Spleen (tissue), 10 donors: ENCODE data around the gene CLDN12. TPM values are rescaled to one million over a fixed set of nuclear protein-coding genes. Genes with fewer than 3 reads are reported as not detected.

Experiments used
- polyA plus RNA-seq, 3 donors: library from polyadenylated mRNA; stranded (reverse); fragments of 200-250 nt; gene quantifications; one replicate each; pipeline ENCODE4 v1.2.1, GENCODE V29; 2013
- total RNA-seq, 7 donors: library from RNA; depleted of rRNA in 3 of 7; stranded (reverse); fragments of >200 nt in 3 of 7; fragmentation: NEBNext Ultra II Directional in 4 of 7; extraction: Animal tissue kit (Norgen Biotek cat#: 25700) in 4 of 7; gene quantifications; one replicate each; pipeline versions ENCODE4 v1.1.0 to v1.2.1, GENCODE V29; 2016 to 2021
- donor health status: healthy with polysubstance abuse.
- donor health status: DM: no; HTN: no; CAD: no; lungs with moderate emphysema.
- donor health status: DM: no; HTN: no; CAD: no.
- donor health status: Bipolar disorder and iron deficiency.
- donor health status: healthy.
- donor health status: DM: no; HTN: no; CAD: no.
- donor health status: DM: yes; HTN: yes; CAD: no.

Gene CLDN12
- total and polyA plus RNA-seq, 10 donors, result 3.9 to 17.4 (median 10.0) TPM

Other genes starting within 250 kb of the CLDN12 start
- 10 to 100 TPM in 1 of 7 donors, 1 to 10 TPM in 6; 1.5 to 12.3 (median 4.4) TPM for gene STEAP1, start 249.0 kb upstream of the CLDN12 start, total RNA-seq
- gene STEAP1, start 249.0 kb upstream of the CLDN12 start, polyA plus RNA-seq, result 1 to 10 TPM in 2 of 3 donors, under 1 TPM in 1; 0.67 to 1.7 (median 1.7) TPM
- 10 to 100 TPM in 2 of 7 donors, 1 to 10 TPM in 5; 4.8 to 15.8 (median 6.6) TPM for gene STEAP2, start 191.7 kb upstream of the CLDN12 start, total RNA-seq
- gene STEAP2, start 191.7 kb upstream of the CLDN12 start, polyA plus RNA-seq, result 1 to 10 TPM in 2 of 3 donors, under 1 TPM in 1; 0.65 to 1.4 (median 1.1) TPM
- 10 to 100 TPM in 2 of 7 donors, 1 to 10 TPM in 5; 5.2 to 15.8 (median 7.7) TPM for gene CFAP69, start 158.3 kb upstream of the CLDN12 start, total RNA-seq
- gene CFAP69, start 158.3 kb upstream of the CLDN12 start, polyA plus RNA-seq, result 1 to 10 TPM; 1.0 to 8.3 (median 4.0) TPM
- not detected for gene FAM237B, start 82.2 kb upstream of the CLDN12 start, total RNA-seq
- gene FAM237B, start 82.2 kb upstream of the CLDN12 start, polyA plus RNA-seq, result not detected
- 10 to 100 TPM; 19.8 to 43.3 (median 25.7) TPM for gene GTPBP10, start 56.7 kb upstream of the CLDN12 start, total RNA-seq
- gene GTPBP10, start 56.7 kb upstream of the CLDN12 start, polyA plus RNA-seq, result 10 to 100 TPM; 13.5 to 16.9 (median 14.6) TPM
- gene PTTG1IP2, start 66.2 kb downstream of the CLDN12 start, total RNA-seq, result not detected
- gene PTTG1IP2, start 66.2 kb downstream of the CLDN12 start, polyA plus RNA-seq, result not detected
- gene CDK14, start 192.9 kb downstream of the CLDN12 start, total RNA-seq, result 100 to 1,000 TPM in 1 of 7 donors, 10 to 100 TPM in 6; 48.2 to 109 (median 73.5) TPM
- gene CDK14, start 192.9 kb downstream of the CLDN12 start, polyA plus RNA-seq, result 1 to 10 TPM; 6.6 to 8.9 (median 7.3) TPM